Measurements from ENCODE around the gene CDKN2AIPNL.

Gene CDKN2AIPNL

DNA sequence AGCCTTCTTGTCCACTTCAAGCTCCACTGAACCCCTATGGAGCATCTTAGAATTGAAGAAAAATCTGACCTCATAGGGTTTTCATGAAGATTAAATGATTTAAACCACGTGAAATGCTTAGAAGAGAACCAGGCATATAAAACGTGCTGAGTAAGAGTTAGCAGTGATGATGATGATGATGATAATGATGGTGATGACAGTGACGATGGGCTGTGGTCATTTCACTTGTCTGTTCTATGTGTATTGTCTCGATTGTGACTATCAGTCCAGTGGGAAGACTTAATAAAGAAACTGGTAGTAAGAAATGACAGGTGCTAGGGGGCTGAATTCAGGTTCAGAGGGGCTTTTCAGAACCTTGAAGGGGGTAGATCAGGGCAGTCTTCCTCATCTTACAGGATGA, 45.1 kb upstream of the CDKN2AIPNL start:
- no peak for DNase-seq (ENCODE audit: low read depth)
- no peak overlapping the region for H3K4me3 ChIP-seq (ENCODE audit: low read depth, low read length)
- TF ChIP-seq, protein P1, sequence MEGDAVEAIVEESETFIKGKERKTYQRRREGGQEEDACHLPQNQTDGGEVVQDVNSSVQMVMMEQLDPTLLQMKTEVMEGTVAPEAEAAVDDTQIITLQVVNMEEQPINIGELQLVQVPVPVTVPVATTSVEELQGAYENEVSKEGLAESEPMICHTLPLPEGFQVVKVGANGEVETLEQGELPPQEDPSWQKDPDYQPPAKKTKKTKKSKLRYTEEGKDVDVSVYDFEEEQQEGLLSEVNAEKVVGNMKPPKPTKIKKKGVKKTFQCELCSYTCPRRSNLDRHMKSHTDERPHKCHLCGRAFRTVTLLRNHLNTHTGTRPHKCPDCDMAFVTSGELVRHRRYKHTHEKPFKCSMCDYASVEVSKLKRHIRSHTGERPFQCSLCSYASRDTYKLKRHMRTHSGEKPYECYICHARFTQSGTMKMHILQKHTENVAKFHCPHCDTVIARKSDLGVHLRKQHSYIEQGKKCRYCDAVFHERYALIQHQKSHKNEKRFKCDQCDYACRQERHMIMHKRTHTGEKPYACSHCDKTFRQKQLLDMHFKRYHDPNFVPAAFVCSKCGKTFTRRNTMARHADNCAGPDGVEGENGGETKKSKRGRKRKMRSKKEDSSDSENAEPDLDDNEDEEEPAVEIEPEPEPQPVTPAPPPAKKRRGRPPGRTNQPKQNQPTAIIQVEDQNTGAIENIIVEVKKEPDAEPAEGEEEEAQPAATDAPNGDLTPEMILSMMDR (IDR thresholded peaks at IDR 0.05; ENCODE audit: low read depth, low read length, missing control alignments), result no peak

DNA sequence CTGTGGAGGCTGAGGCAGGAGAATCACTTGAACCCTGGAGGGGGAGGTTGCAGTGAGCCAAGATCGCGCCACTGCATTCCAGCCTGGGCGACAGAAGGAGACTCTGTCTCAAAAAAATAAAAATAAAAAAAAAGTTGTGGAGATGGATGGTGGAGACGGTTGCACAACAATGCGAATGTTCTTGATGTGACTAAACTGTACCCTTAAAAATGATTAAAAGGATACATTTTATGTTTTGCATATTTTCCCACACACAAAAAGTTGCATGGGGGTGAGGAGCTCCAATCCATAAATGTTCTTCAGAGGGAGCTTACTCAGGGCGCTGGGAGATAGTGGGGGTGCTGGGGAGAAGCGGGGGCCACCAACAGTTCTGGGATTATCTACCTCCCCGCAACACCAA, 43.8 kb upstream of the CDKN2AIPNL start:
- no peak overlapping the region for H3K4me3 ChIP-seq (ENCODE audit: low read depth, low read length)
- TF ChIP-seq, protein P1 (IDR thresholded peaks at IDR 0.05; ENCODE audit: low read depth, low read length, missing control alignments), result no peak

GRCh38 chr5:134453016-134453415, 41.3 kb upstream of the CDKN2AIPNL start:
- no peak overlapping the region for H3K4me3 ChIP-seq (ENCODE audit: low read depth, low read length)
- DNase-seq (ENCODE audit: low read depth), result no peak
- TF ChIP-seq, protein P1 (IDR thresholded peaks at IDR 0.05; ENCODE audit: low read depth, low read length, missing control alignments), result no peak

More for the DNA sequence above, 43.8 kb upstream of the CDKN2AIPNL start:
- no peak for DNase-seq (ENCODE audit: low read depth)

DNA sequence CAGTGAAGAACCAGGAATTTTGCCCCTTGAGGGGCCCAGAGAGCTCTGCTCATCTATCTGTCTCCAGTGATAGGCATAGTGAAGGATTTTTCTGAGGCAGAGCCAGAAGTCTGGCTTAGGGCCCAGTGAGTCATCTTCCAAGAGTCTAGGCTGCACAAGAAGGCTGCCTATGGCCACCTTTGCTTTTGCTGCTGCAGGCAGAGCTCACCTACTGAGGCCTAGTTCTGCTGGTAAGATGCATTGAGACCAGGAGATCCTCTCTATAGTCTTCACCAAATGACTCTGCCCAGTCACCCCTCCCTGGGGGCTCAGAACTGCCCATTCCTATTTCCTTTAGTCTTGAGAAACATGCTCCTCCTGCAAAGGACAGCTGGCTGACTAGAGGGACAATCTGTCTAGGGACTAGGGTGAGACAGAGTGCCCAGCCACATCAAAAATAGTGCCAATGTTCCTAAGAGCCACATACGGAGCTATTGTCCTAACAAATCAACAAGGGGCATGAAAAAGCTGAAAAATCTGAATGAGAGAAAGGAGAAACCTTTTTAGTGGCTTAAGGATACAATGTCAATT, 40.3 kb upstream of the CDKN2AIPNL start:
- no peak for DNase-seq (ENCODE audit: low read depth)
- no peak overlapping the region for H3K4me3 ChIP-seq (ENCODE audit: low read depth, low read length)
- TF ChIP-seq, protein P1 (IDR thresholded peaks at IDR 0.05; ENCODE audit: low read depth, low read length, missing control alignments), result no peak

- TF ChIP-seq, protein P1 (IDR thresholded peaks at IDR 0.05; ENCODE audit: low read depth, low read length, missing control alignments), result no peak
- no peak overlapping the region for H3K4me3 ChIP-seq (ENCODE audit: low read depth, low read length)
Measured at GRCh38 chr5:134451225-134451935, 39.7 kb upstream of the CDKN2AIPNL start.

GRCh38 chr5:134450374-134450773, 38.7 kb upstream of the CDKN2AIPNL start:
- no peak for DNase-seq (ENCODE audit: low read depth)
- no peak overlapping the region for H3K4me3 ChIP-seq (ENCODE audit: low read depth, low read length)
- TF ChIP-seq, protein P1 (IDR thresholded peaks at IDR 0.05; ENCODE audit: low read depth, low read length, missing control alignments), result no peak

More at GRCh38 chr5:134451225-134451935, 39.7 kb upstream of the CDKN2AIPNL start:
- DNase-seq (ENCODE audit: low read depth), result no peak

DNA sequence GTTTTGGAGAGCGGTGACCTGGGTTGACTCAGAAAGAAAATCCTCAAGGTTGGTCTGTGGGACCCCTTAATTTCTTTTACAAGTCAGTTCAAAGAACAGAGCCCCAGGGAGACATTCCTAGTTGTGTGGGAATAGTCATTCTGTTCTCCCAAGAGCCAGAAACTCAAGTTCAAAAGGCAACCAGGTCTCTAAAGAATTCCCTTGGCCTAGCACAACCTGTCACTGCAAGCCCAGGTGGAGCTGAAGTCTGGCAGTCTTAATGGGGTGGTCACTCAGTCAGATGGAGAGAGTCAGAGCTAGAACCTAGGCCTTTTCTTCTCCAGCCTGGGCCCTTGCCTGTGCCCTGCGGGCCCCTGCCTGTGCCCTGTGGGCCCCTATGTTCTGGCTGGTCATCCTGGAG, 37.5 kb upstream of the CDKN2AIPNL start:
- TF ChIP-seq, protein P1 (IDR thresholded peaks at IDR 0.05; ENCODE audit: low read depth, low read length, missing control alignments), result no peak
- DNase-seq (ENCODE audit: low read depth), result no peak
- H3K4me3 ChIP-seq (ENCODE audit: low read depth, low read length), result no peak overlapping the region
